GM19395 (cell line): ENCODE measurements around the gene LTA4H.

Experiments used
- ATAC-seq: cut with Tn5 transposase; IDR thresholded peaks from one replicate; pipeline ENCODE4 v1.9.1; 2021; ENCODE audit warnings: mild to moderate bottlenecking, moderate library complexity; ENCODE audit not compliant: unreplicated experiment

Gene LTA4H

GRCh38 chr12:95966287-95966870 lies 69.0 kb downstream of the LTA4H start:
- ATAC-seq: no peak

- no peak for ATAC-seq
Measured at GRCh38 chr12:95963096-95963495, 72.3 kb downstream of the LTA4H start.

GRCh38 chr12:95962222-95962621 lies 73.2 kb downstream of the LTA4H start:
- no peak for ATAC-seq

GRCh38 chr12:95960241-95960640 lies 75.1 kb downstream of the LTA4H start:
- ATAC-seq: no peak

GRCh38 chr12:95959107-95959506 lies 76.3 kb downstream of the LTA4H start:
- no peak for ATAC-seq

- ATAC-seq: no peak
Measured at GRCh38 chr12:95956557-95957145, 78.7 kb downstream of the LTA4H start.

- ATAC-seq: no peak
Measured at GRCh38 chr12:95955549-95956159, 79.7 kb downstream of the LTA4H start.

GRCh38 chr12:95953000-95953399 lies 82.4 kb downstream of the LTA4H start:
- ATAC-seq: no peak

GRCh38 chr12:95951515-95951914 lies 83.9 kb downstream of the LTA4H start:
- ATAC-seq: no peak
